NCI-H2081 treated with DMSO at 0.1 percent for 48 hours (cell line): ENCODE data around the gene STK11.

Source experiments
- DNase-seq: peaks from one replicate; lab custom pipeline; 2025; lab: John Stamatoyannopoulos, UW

Gene STK11

GRCh38 chr19:1205114-1206099 is at the start of gene STK11:
Gene STK11 (plus strand): TSS chr19:1205778. CDS start chr19:1206914, 1,136 bp downstream.
- peak; percentile 87 for DNase-seq

- DNase-seq, result no peak
Measured at GRCh38 chr19:1156305-1156801, 49.2 kb upstream of the STK11 start.

- DNase-seq, result no peak
Measured at GRCh38 chr19:1156830-1157615, 48.6 kb upstream of the STK11 start.

GRCh38 chr19:1157931-1158884 is 47.4 kb upstream of the STK11 start:
- DNase-seq, result no peak

- no peak for DNase-seq
Measured at GRCh38 chr19:1158885-1159448, 46.6 kb upstream of the STK11 start.

- no peak for DNase-seq
Measured at GRCh38 chr19:1159864-1160595, 45.5 kb upstream of the STK11 start.

GRCh38 chr19:1161716-1162115 is 43.9 kb upstream of the STK11 start:
- DNase-seq, result no peak

GRCh38 chr19:1162404-1163282 is 42.9 kb upstream of the STK11 start:
- DNase-seq, result no peak

- no peak for DNase-seq
Measured at GRCh38 chr19:1163283-1163933, 42.2 kb upstream of the STK11 start.

- no peak for DNase-seq
Measured at GRCh38 chr19:1163934-1164683, 41.5 kb upstream of the STK11 start.

- no peak for DNase-seq
Measured at GRCh38 chr19:1164684-1165531, 40.7 kb upstream of the STK11 start.

- no peak for DNase-seq
Measured at GRCh38 chr19:1166872-1167573, 38.6 kb upstream of the STK11 start.

- no peak for DNase-seq
Measured at GRCh38 chr19:1167687-1168571, 37.6 kb upstream of the STK11 start.

GRCh38 chr19:1168572-1169410 is 36.8 kb upstream of the STK11 start:
- no peak for DNase-seq

GRCh38 chr19:1169411-1169791 is 36.2 kb upstream of the STK11 start:
- no peak for DNase-seq
